H1 (cell line): ENCODE measurements around the gene SLX4IP.

Experiments
- ASH2L ChIP-seq: fragments of 200-600, 300-600 bp; sonication (generic); IDR thresholded peaks from one replicate; pipeline ENCODE4 v1.7.1; 2017; ENCODE audit warnings: low read length
- CTCF ChIP-seq, 3 experiments: IDR thresholded peaks; 1 replicate in 2 of 3; 2 replicates in 1 of 3; pipeline versions ENCODE4 v1.5.1 to v1.6.1; 2011; ENCODE audit warnings: low read length in 3 of 3, mild to moderate bottlenecking in 3 of 3, inconsistent platforms in 2 of 3, low read depth in 1 of 3, moderate library complexity in 1 of 3; ENCODE audit not compliant: insufficient read depth in 1 of 3; ENCODE audit errors: control extremely low read depth in 1 of 3
- EP300 ChIP-seq, 2 experiments: IDR thresholded peaks; 1 replicate in 1 of 2; 2 replicates in 1 of 2; pipeline ENCODE4 v1.6.1; 2011 to 2012; ENCODE audit warnings: low read depth in 2 of 2, low read length in 2 of 2, mild to moderate bottlenecking in 2 of 2, borderline replicate concordance in 1 of 2, inconsistent platforms in 1 of 2, moderate library complexity in 1 of 2
- NRF1 ChIP-seq: IDR thresholded peaks from 2 replicates; pipeline ENCODE4 v1.6.1; 2011; ENCODE audit warnings: mild to moderate bottlenecking, low read depth, low read length, improper control_type of control experiment
- POLR2A ChIP-seq, 2 experiments: IDR thresholded peaks; 1 replicate in 1 of 2; 2 replicates in 1 of 2; pipeline ENCODE4 v1.6.1; 2011; ENCODE audit warnings: low read depth in 2 of 2, low read length in 2 of 2, mild to moderate bottlenecking in 2 of 2; ENCODE audit errors: control extremely low read depth in 1 of 2
- SP2 ChIP-seq: IDR thresholded peaks from 2 replicates; pipeline ENCODE4 v1.6.1; 2012; ENCODE audit warnings: mild to moderate bottlenecking, low read length, inconsistent platforms
- ZNF274 ChIP-seq: IDR thresholded peaks from 2 replicates; pipeline ENCODE4 v1.7.0; 2012; ENCODE audit warnings: low read length, borderline replicate concordance; ENCODE audit errors: extremely low read depth

GRCh38 chr20:10565191-10565921 lies 130.3 kb downstream of the SLX4IP start:
- no peak for TF ChIP-seq NRF1
- no peak for TF ChIP-seq CTCF (IDR thresholded peaks at IDR 0.05; ENCODE audit: control extremely low read depth in 1 of 3, insufficient read depth in 1 of 3, low read depth in 1 of 3, low read length in 3 of 3)
- no peak for TF ChIP-seq EP300 (IDR thresholded peaks at IDR 0.05; ENCODE audit: borderline replicate concordance in 1 of 2, low read depth in 2 of 2, low read length in 2 of 2)
- TF ChIP-seq POLR2A (IDR thresholded peaks at IDR 0.05; ENCODE audit: control extremely low read depth in 1 of 2, low read depth in 2 of 2, low read length in 2 of 2): no peak
- TF ChIP-seq ASH2L: no peak
- TF ChIP-seq ZNF274: no peak
- no peak for TF ChIP-seq SP2
